ENCODE results near the gene RIMS1.

RIMS1 gene

DNA sequence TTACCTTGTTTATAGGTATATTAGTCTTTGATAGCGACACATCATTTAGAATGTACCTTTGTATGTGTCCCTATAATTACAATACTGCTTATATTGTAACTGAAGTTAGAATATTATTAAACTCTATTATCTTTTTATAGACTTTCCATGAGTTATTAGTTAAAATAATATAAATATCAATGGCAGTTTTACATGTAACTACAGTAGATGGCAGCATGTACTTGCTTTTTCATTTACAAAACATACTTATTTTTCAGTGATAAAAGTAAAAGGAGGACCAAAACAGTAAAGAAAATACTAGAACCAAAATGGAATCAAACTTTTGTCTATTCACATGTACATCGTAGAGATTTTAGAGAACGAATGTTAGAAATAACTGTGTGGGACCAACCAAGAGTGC lies 364.3 kb downstream of the RIMS1 start:
- H3K9ac ChIP-seq (ENCODE audit: low read length) = no peak overlapping the region
- no peaks in the 10 kb centered on the region for H4K20me1 ChIP-seq (ENCODE audit: low read depth, low read length)
- H3K36me3 ChIP-seq (ENCODE audit: low read length) = no peaks in the 10 kb centered on the region
- no peaks in the 10 kb centered on the region for H3K79me2 ChIP-seq (ENCODE audit: insufficient read depth, low read length)
- no peaks in the 10 kb centered on the region for H3F3A ChIP-seq (ENCODE audit: insufficient read depth)
- no peaks in the 10 kb centered on the region for H3K9me3 ChIP-seq (ENCODE audit: insufficient read depth, low read length)
- H3K4me3 ChIP-seq (ENCODE audit: insufficient read depth, low read length, poor library complexity, severe bottlenecking) = no peak overlapping the region
- H3K4me2 ChIP-seq (ENCODE audit: low read depth, low read length, poor library complexity, severe bottlenecking) = no peak overlapping the region
- no peaks in the 10 kb centered on the region for H3K9me2 ChIP-seq (replicated peaks; ENCODE audit: insufficient read depth, low read length)
- no peak overlapping the region for H3K27ac ChIP-seq (ENCODE audit: low read depth, low read length)
- no peak overlapping the region for H2AFZ ChIP-seq (ENCODE audit: low read depth, low read length, severe bottlenecking)
- no peaks in the 10 kb centered on the region for H3K27me3 ChIP-seq (ENCODE audit: low read length)
- TF ChIP-seq CTCF (IDR thresholded peaks at IDR 0.05; ENCODE audit: insufficient read depth, low read length, poor library complexity, severe bottlenecking) (no peak), EZH2phosphoT487 (conservative IDR thresholded peaks at IDR 0.05; ENCODE audit: low read length) (no peak)

GRCh38 chr6:72260489-72260888 lies 374.1 kb downstream of the RIMS1 start:
- Histone ChIP-seq H3K9me3 (ENCODE audit: insufficient read depth, low read length) (no peaks in the 10 kb centered on the region), H3F3A (ENCODE audit: insufficient read depth) (no peaks in the 10 kb centered on the region), H3K4me2 (ENCODE audit: low read depth, low read length, poor library complexity, severe bottlenecking) (no peak overlapping the region), H3K27me3 (ENCODE audit: low read length) (no peaks in the 10 kb centered on the region), H3K4me3 (ENCODE audit: insufficient read depth, low read length, poor library complexity, severe bottlenecking) (no peak overlapping the region), H3K9ac (ENCODE audit: low read length) (no peak overlapping the region), H4K20me1 (ENCODE audit: low read depth, low read length) (no peaks in the 10 kb centered on the region), H3K36me3 (ENCODE audit: low read length) (no peaks in the 10 kb centered on the region), H2AFZ (ENCODE audit: low read depth, low read length, severe bottlenecking) (no peak overlapping the region), H3K9me2 (replicated peaks; ENCODE audit: insufficient read depth, low read length) (no peaks in the 10 kb centered on the region), H3K27ac (ENCODE audit: low read depth, low read length) (no peak overlapping the region), H3K79me2 (ENCODE audit: insufficient read depth, low read length) (no peaks in the 10 kb centered on the region)
- TF ChIP-seq CTCF (IDR thresholded peaks at IDR 0.05; ENCODE audit: insufficient read depth, low read length, poor library complexity, severe bottlenecking) = no peak
- no peak for TF ChIP-seq EZH2phosphoT487 (conservative IDR thresholded peaks at IDR 0.05; ENCODE audit: low read length)

DNA sequence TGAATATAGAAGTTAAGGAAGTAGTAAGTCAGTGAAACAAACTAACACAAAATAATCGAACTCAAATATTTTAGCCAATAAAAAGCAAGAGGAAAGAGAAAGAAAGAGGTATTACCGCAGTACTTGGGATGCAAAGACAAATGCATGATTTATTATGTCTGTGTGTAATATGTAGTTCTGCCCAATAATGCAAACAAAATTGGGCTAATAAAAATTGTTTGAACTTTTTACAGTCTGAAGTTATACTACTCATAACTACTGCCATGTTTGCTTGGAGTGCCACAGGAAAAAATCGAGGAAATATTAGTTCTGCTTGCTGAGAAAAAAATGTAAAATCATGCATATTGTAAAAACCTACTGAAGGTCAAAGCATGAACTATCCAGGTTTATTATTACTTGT lies 375.2 kb downstream of the RIMS1 start:
- Histone ChIP-seq H3K36me3 (ENCODE audit: low read length) (no peaks in the 10 kb centered on the region), H3K27me3 (ENCODE audit: low read length) (no peaks in the 10 kb centered on the region), H2AFZ (ENCODE audit: low read depth, low read length, severe bottlenecking) (no peak overlapping the region), H3K27ac (ENCODE audit: low read depth, low read length) (no peak overlapping the region), H3K4me3 (ENCODE audit: insufficient read depth, low read length, poor library complexity, severe bottlenecking) (no peak overlapping the region), H4K20me1 (ENCODE audit: low read depth, low read length) (no peaks in the 10 kb centered on the region), H3K9ac (ENCODE audit: low read length) (no peak overlapping the region), H3K79me2 (ENCODE audit: insufficient read depth, low read length) (no peaks in the 10 kb centered on the region), H3K9me2 (replicated peaks; ENCODE audit: insufficient read depth, low read length) (no peaks in the 10 kb centered on the region), H3F3A (ENCODE audit: insufficient read depth) (no peaks in the 10 kb centered on the region), H3K9me3 (ENCODE audit: insufficient read depth, low read length) (no peaks in the 10 kb centered on the region), H3K4me2 (ENCODE audit: low read depth, low read length, poor library complexity, severe bottlenecking) (no peak overlapping the region)
- TF ChIP-seq EZH2phosphoT487 (conservative IDR thresholded peaks at IDR 0.05; ENCODE audit: low read length) = no peak
- no peak for TF ChIP-seq CTCF (IDR thresholded peaks at IDR 0.05; ENCODE audit: insufficient read depth, low read length, poor library complexity, severe bottlenecking)

- Histone ChIP-seq H2AFZ (ENCODE audit: low read depth, low read length, severe bottlenecking) (no peak overlapping the region), H3K36me3 (ENCODE audit: low read length) (no peaks in the 10 kb centered on the region), H3K27ac (ENCODE audit: low read depth, low read length) (no peak overlapping the region), H3K27me3 (ENCODE audit: low read length) (no peaks in the 10 kb centered on the region), H3K9me2 (replicated peaks; ENCODE audit: insufficient read depth, low read length) (no peaks in the 10 kb centered on the region), H3K4me2 (ENCODE audit: low read depth, low read length, poor library complexity, severe bottlenecking) (no peak overlapping the region), H3K4me3 (ENCODE audit: insufficient read depth, low read length, poor library complexity, severe bottlenecking) (no peak overlapping the region), H3F3A (ENCODE audit: insufficient read depth) (no peaks in the 10 kb centered on the region), H4K20me1 (ENCODE audit: low read depth, low read length) (no peaks in the 10 kb centered on the region), H3K9me3 (ENCODE audit: insufficient read depth, low read length) (no peaks in the 10 kb centered on the region), H3K79me2 (ENCODE audit: insufficient read depth, low read length) (no peaks in the 10 kb centered on the region), H3K9ac (ENCODE audit: low read length) (no peak overlapping the region)
- TF ChIP-seq CTCF (IDR thresholded peaks at IDR 0.05; ENCODE audit: insufficient read depth, low read length, poor library complexity, severe bottlenecking) = no peak
- no peak for TF ChIP-seq EZH2phosphoT487 (conservative IDR thresholded peaks at IDR 0.05; ENCODE audit: low read length)
Measured at GRCh38 chr6:72262254-72262653, 375.9 kb downstream of the RIMS1 start.

Measured in SU-DHL-6 (cell line).